Measurements from ENCODE around the gene HIC1.
"Not testable (repeated sequence)": the region's sequence is repeated elsewhere in the genome, so short reads cannot be mapped to it uniquely, and the experiment has no call there.

The HIC1 gene
- total RNA-seq = 5.3 to 31.3 (median 29.4) reads per million in 3 experiments

DNA sequence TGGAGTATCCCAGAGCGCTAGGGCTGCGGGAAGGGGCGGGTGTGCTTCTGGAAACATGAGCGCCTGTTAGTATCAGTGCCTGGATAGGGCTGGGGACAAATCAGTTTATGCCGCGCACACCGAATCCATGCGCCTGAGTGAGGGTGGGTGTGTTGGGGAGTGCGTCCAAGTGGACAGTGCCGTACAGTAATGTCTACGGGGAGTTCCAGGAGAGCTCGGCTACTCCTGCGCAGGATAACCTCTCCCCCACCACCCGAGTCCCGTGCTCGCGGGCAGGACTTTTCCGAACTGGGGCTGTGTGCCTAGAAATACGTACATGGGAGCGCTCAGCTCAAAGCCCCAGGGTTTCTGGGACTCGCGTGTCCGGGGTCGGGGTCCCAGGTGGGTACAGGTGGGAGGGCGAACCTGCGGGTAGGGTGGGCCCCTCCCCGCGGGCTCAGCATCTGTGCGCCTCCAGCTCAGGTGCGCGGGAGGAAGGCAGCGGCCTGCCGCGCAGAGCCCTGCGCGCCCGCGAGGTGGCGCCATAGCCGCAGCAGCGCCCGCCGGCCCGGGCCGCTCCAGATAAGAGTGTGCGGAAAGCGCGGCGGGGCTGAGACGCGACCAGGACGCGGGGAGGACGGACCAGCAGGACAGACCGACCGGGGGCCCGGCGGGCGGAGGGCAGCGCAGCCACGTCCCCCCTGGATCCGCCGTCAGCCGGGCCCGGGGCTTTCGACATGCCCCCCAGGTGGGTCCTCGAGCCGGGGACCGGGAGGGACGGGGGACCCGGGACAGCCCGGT, at the start of gene HIC1:
TSS of gene HIC1 (plus strand) at position 592 of the 780 bp plus-strand sequence. CDS start 1,588 bp downstream, outside the sequence.
- peak; percentile 77 for DNase-seq

- DNase-seq = no peak
These were observed 46.4 kb upstream of the HIC1 start for GRCh38 chr17:2008332-2009126.

GRCh38 chr17:2009737-2010136, 45.2 kb upstream of the HIC1 start:
- DNase-seq = no peak

DNA sequence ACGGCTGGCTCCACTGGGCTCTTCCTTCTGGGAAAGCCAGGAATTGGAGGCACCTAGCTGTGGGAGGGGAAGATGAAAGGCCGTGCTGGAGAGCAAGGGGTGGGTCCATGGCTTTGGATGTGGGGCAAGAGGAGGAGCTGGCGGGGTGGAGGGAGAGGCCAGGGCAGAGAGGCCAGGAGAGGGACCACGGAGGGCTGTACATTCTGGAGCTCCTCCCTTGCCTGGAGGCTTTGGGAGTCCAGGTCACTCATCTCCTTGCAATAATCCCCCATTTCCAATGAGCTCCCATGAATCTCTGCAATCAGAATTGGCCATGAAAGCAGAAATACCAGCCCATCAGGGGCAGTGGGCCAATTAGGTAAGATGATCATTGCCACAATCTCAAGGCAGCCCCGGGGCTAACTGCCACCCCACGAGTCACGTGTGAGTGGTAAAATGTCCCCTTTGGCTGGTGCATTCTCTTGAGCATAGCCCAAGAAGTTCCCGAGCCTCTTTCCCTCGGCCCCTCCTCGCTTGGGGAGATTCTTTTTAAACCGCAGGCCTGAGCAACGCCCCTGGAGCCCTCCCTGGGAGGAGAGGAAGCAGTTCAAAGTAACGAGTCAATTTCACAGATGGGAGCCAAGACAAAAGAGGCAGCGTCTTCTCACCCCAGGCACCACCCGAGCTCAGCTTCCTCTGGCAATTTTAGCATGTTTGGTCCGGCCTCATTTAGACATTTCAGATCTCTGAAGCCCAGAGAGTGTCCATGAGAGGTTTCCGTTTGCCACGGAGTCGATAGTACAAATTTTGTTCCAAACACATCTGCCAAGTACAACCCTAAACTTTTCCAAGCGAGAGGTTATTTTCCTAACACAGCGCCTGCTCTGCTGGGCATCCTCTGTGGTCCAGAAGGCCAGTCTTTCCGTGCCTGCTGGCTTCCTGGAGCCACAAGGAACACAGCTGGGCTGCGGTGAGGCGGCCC, 43.2 kb upstream of the HIC1 start:
- DNase-seq = no peak

DNA sequence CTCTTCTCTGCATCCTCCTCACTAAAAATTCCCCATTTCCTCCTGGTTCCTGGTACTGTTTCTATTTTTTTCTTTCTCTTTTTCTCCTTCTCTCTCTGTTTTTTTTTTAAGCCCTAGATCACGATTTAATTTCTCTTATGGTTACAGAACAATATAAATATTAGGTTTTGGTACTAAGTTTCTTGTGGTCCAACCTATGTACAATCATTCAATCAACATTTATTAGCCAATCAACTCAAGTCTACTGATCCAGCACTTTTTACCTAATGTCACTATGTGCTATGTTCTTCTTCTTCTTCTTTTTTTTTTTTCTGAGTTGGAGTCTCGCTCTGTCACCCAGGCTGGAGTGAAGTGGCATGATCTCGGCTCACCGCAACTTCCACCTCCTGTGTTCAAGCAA, 42.4 kb upstream of the HIC1 start:
- DNase-seq = no peak

GRCh38 chr17:2013220-2013993, 41.5 kb upstream of the HIC1 start:
- not testable (repeated sequence) for DNase-seq

GRCh38 chr17:2013994-2014317, 40.9 kb upstream of the HIC1 start:
- DNase-seq = no peak

GRCh38 chr17:2015314-2015713, 39.6 kb upstream of the HIC1 start:
- no peak for DNase-seq

GRCh38 chr17:2016494-2016893, 38.4 kb upstream of the HIC1 start:
- DNase-seq = no peak

- no peak for DNase-seq
These were observed 37.5 kb upstream of the HIC1 start for GRCh38 chr17:2017274-2017941.

DNA sequence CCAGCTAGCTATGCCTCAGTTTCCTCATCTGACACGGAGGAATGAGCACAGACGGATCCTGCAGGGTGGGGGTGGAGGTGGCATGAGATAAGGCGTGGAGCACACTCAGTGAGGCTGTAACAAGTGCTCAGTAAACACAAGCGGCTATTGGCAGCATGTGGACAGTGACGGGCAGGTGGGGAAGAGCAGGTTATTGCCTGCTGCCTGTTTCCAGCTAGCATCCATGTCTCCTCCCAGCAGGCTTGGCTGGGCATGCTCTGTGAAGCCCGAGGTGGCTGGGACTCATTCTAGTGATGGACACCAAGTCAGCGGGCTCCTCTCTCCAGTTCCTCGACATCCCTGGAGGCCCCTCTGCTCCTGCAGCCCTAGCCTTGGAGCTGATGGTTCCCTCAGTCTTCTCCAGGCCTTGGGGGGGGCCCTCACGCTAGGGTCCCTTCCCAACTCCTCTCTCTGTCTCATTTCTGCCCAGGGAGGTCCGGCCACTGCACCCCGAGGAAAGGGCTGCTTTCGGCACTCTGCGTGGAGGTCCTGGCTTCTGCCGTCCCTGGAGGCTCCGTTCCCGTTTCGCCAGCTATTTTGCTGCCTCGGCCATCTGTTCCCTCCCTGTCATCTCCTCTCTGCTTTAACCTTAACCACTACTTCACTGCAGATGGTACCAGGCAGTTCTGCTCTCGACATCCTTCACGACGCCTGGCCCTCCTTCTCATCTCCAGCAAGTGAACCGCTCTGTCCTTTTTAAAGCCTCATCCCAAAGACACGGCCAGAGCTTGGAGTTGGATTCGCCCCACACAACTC, 36.0 kb upstream of the HIC1 start:
- DNase-seq = no peak

DNA sequence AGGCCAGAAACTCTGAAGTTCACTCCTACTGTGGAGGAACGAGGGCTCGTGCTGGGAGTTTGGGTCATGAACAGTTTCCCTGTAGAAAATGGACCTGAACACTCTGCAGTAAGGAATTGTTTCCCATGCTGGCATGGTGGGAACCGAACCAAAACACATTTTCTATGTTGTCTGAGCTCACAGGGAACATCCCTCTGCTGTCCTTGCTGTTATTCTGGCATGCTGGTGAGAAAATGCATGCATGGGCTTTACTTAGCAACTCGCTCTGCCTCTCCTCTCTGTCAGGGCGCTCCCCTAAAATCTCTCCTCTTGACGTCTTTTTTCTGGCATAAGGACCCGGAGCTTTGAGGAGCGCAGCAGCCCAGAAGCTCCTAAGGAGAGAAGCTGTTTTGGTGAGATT, 35.2 kb upstream of the HIC1 start:
- DNase-seq = no peak

GRCh38 chr17:2020721-2021120, 34.2 kb upstream of the HIC1 start:
- no peak for DNase-seq

GRCh38 chr17:2022647-2023240, 32.2 kb upstream of the HIC1 start:
- DNase-seq = no peak

DNA sequence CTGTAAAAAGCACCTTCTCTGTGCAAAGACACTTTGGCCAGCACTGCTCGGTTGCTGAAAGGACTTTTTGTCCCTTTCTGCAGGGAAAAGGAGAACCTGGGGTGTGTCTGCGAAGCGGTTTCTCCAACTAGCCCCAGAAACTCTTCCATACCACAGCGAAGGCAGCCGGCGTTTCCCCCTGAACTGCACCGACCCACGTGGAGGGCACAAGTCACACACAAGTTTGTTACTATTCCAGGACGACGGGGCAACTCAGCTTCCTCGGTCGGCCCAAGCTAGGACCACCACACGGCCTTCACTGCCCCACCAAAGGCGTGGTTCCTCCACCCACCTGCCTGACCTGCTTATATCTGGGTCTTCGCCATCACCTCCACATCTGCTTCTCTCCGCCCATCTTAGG, 31.6 kb upstream of the HIC1 start:
- no peak for DNase-seq

GRCh38 chr17:2023692-2024571, 31.0 kb upstream of the HIC1 start:
- peak; percentile 62 for DNase-seq

- no peak for DNase-seq
These were observed 30.2 kb upstream of the HIC1 start for GRCh38 chr17:2024572-2025219.

GRCh38 chr17:2025220-2025621, 29.7 kb upstream of the HIC1 start, which contains the start of gene RTN4RL1:
RTN4RL1 (minus strand) TSS chr17:2025334; CDS start chr17:2024865, 469 bp downstream.
- DNase-seq = peak; percentile 74
